HEK293 (cell line): ENCODE measurements around the gene SF3A1.
A peak's percentile ranks its signal among the peaks of the same experiment; 100 is the strongest.

ENCODE experiments used
- GLI4 ChIP-seq: fragments of 450-650 bp; formaldehyde crosslinking; IDR thresholded peaks from 2 replicates; pipeline ENCODE4 v1.5.1; 2016; ENCODE audit warnings: missing biosample characterization, missing genetic modification characterization
- GLIS2 ChIP-seq: fragments of 450-650 bp; formaldehyde crosslinking; IDR thresholded peaks from 2 replicates; pipeline ENCODE4 v1.5.1; 2016; ENCODE audit warnings: missing biosample characterization, missing genetic modification characterization
- HIC1 ChIP-seq: fragments of 450-650 bp; formaldehyde crosslinking; IDR thresholded peaks from 2 replicates; pipeline ENCODE4 v1.5.1; 2016; ENCODE audit warnings: missing biosample characterization, missing genetic modification characterization
- PRDM4 ChIP-seq: fragments of 450-650 bp; formaldehyde crosslinking; IDR thresholded peaks from 2 replicates; pipeline ENCODE4 v1.5.1; 2017; ENCODE audit warnings: missing biosample characterization, missing genetic modification characterization
- SP3 ChIP-seq: fragments of 450-650 bp; formaldehyde crosslinking; IDR thresholded peaks from 2 replicates; pipeline ENCODE4 v1.5.1; 2016; ENCODE audit warnings: missing biosample characterization, missing genetic modification characterization
- ZBTB17 ChIP-seq: fragments of 450-650 bp; formaldehyde crosslinking; IDR thresholded peaks from 2 replicates; pipeline ENCODE4 v1.5.1; 2016; ENCODE audit warnings: missing biosample characterization, missing genetic modification characterization
- ZFHX2 ChIP-seq: fragments of 450-650 bp; formaldehyde crosslinking; conservative IDR thresholded peaks from 2 replicates; pipeline ENCODE4 v1.5.1; 2016; ENCODE audit warnings: missing biosample characterization, missing genetic modification characterization
- ZIC2 ChIP-seq: fragments of 450-650 bp; formaldehyde crosslinking; IDR thresholded peaks from 2 replicates; pipeline ENCODE4 v1.5.1; 2016; ENCODE audit warnings: missing biosample characterization, missing genetic modification characterization
- ZNF157 ChIP-seq: fragments of 450-650 bp; formaldehyde crosslinking; IDR thresholded peaks from 2 replicates; pipeline ENCODE4 v1.5.1; 2016; ENCODE audit warnings: missing biosample characterization, missing genetic modification characterization
- ZNF175 ChIP-seq: fragments of 450-650 bp; formaldehyde crosslinking; IDR thresholded peaks from 2 replicates; pipeline ENCODE4 v1.5.1; 2016; ENCODE audit warnings: missing biosample characterization, missing genetic modification characterization
- ZNF18 ChIP-seq: fragments of 450-650 bp; formaldehyde crosslinking; IDR thresholded peaks from 2 replicates; pipeline ENCODE4 v1.5.1; 2016; ENCODE audit warnings: missing biosample characterization, missing genetic modification characterization
- ZNF2 ChIP-seq: fragments of 450-650 bp; formaldehyde crosslinking; IDR thresholded peaks from 2 replicates; pipeline ENCODE4 v1.5.1; 2016; ENCODE audit warnings: missing biosample characterization, missing genetic modification characterization
- ZNF239 ChIP-seq: fragments of 450-650 bp; formaldehyde crosslinking; IDR thresholded peaks from 2 replicates; pipeline ENCODE4 v1.5.1; 2016; ENCODE audit warnings: missing biosample characterization, missing genetic modification characterization
- ZNF248 ChIP-seq: fragments of 450-650 bp; formaldehyde crosslinking; IDR thresholded peaks from 2 replicates; pipeline ENCODE4 v1.5.1; 2017; ENCODE audit warnings: missing biosample characterization, missing genetic modification characterization
- ZNF350 ChIP-seq: fragments of 450-650 bp; formaldehyde crosslinking; IDR thresholded peaks from 2 replicates; pipeline ENCODE4 v1.5.0; 2017; ENCODE audit warnings: missing biosample characterization, mild to moderate bottlenecking, missing genetic modification characterization
- ZNF48 ChIP-seq: fragments of 450-650 bp; formaldehyde crosslinking; IDR thresholded peaks from 2 replicates; pipeline ENCODE4 v1.5.1; 2016; ENCODE audit warnings: missing biosample characterization, missing genetic modification characterization
- ZNF510 ChIP-seq: fragments of 450-650 bp; formaldehyde crosslinking; IDR thresholded peaks from 2 replicates; pipeline ENCODE4 v1.5.1; 2018; ENCODE audit warnings: mild to moderate bottlenecking, missing genetic modification characterization, missing biosample characterization; ENCODE audit not compliant: insufficient replicate concordance
- ZNF544 ChIP-seq: fragments of 450-650 bp; formaldehyde crosslinking; IDR thresholded peaks from 2 replicates; pipeline ENCODE4 v1.5.0; 2017; ENCODE audit warnings: missing biosample characterization, missing genetic modification characterization
- ZNF585B ChIP-seq: fragments of 450-650 bp; formaldehyde crosslinking; IDR thresholded peaks from 2 replicates; pipeline ENCODE4 v1.5.1; 2016; ENCODE audit warnings: missing biosample characterization, missing genetic modification characterization
- ZNF645 ChIP-seq: fragments of 450-650 bp; formaldehyde crosslinking; IDR thresholded peaks from 2 replicates; pipeline ENCODE4; 2016; ENCODE audit warnings: missing biosample characterization, missing genetic modification characterization
- ZNF664 ChIP-seq: fragments of 450-650 bp; formaldehyde crosslinking; IDR thresholded peaks from 2 replicates; pipeline ENCODE4 v1.5.1; 2016; ENCODE audit warnings: missing biosample characterization, missing genetic modification characterization
- ZNF701 ChIP-seq: fragments of 450-650 bp; formaldehyde crosslinking; IDR thresholded peaks from 2 replicates; pipeline ENCODE4 v1.5.1; 2016; ENCODE audit warnings: missing biosample characterization, missing genetic modification characterization
- TF ChIP-seq, protein P1 (sequence below): fragments of 450-650 bp; formaldehyde crosslinking; IDR thresholded peaks from 2 replicates; pipeline ENCODE4 v1.5.1; 2016; ENCODE audit warnings: missing biosample characterization, missing genetic modification characterization, low read depth
- TF ChIP-seq, protein P2 (sequence below): fragments of 450-650 bp; formaldehyde crosslinking; IDR thresholded peaks from 2 replicates; pipeline ENCODE4 v1.5.1; 2016; ENCODE audit warnings: missing biosample characterization, missing genetic modification characterization
- TF ChIP-seq, protein P3 (sequence below): fragments of 450-650 bp; formaldehyde crosslinking; IDR thresholded peaks from 2 replicates; pipeline ENCODE4 v1.5.1; 2016; ENCODE audit warnings: missing biosample characterization, missing genetic modification characterization

The SF3A1 gene

DNA sequence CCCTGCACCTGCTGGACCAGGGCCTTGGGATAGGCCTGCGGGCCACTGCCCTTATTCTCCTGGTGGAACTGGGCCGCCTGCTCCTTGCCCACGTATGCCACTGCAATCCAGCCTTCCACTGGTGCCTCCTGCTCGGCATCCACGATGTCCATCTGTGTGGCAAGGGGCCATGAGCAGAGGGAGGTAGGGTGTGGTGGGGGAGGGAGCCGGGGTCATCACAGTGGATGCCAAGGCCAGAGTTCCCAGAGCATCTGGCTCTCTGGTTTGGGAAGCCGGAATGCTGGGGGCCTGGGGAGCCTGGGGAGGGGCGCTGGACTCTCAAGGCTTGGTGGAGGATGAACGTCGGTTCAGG is 29.9 kb upstream of the SF3A1 start (continued):
- TF ChIP-seq ZNF645 (tag by site-specific recombination) (no peak), ZNF175 (tag by site-specific recombination) (no peak), PRDM4 (tag by site-specific recombination) (no peak), ZNF48 (no peak), ZBTB17 (tag by site-specific recombination) (0 out of 2 replicates have a peak, but pooled peaks have one; percentile 26), GLI4 (tag by site-specific recombination) (no peak), ZNF18 (no peak), ZIC2 (tag by site-specific recombination) (peak; percentile 26; the same call in 1 of the 2 replicates), ZNF157 (no peak), ZNF510 (tag by site-specific recombination) (no peak), HIC1 (tag by site-specific recombination) (no peak), ZNF585B (tag by site-specific recombination) (no peak), ZNF701 (tag by site-specific recombination) (no peak), ZNF544 (no peak), ZNF248 (tag by site-specific recombination) (no peak), ZNF664 (tag by site-specific recombination) (no peak), SP3 (peak; percentile 11; the same call in 1 of the 2 replicates), GLIS2 (tag by site-specific recombination) (peak; percentile 39; the same call in 1 of the 2 replicates), ZNF350 (tag by site-specific recombination) (no peak), ZFHX2 (no peak), ZNF2 (tag by site-specific recombination) (no peak), ZNF239 (tag by site-specific recombination) (no peak)
- TF ChIP-seq, protein P1, sequence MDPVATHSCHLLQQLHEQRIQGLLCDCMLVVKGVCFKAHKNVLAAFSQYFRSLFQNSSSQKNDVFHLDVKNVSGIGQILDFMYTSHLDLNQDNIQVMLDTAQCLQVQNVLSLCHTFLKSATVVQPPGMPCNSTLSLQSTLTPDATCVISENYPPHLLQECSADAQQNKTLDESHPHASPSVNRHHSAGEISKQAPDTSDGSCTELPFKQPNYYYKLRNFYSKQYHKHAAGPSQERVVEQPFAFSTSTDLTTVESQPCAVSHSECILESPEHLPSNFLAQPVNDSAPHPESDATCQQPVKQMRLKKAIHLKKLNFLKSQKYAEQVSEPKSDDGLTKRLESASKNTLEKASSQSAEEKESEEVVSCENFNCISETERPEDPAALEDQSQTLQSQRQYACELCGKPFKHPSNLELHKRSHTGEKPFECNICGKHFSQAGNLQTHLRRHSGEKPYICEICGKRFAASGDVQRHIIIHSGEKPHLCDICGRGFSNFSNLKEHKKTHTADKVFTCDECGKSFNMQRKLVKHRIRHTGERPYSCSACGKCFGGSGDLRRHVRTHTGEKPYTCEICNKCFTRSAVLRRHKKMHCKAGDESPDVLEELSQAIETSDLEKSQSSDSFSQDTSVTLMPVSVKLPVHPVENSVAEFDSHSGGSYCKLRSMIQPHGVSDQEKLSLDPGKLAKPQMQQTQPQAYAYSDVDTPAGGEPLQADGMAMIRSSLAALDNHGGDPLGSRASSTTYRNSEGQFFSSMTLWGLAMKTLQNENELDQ (tag by site-specific recombination): no peak
- TF ChIP-seq, protein P2, sequence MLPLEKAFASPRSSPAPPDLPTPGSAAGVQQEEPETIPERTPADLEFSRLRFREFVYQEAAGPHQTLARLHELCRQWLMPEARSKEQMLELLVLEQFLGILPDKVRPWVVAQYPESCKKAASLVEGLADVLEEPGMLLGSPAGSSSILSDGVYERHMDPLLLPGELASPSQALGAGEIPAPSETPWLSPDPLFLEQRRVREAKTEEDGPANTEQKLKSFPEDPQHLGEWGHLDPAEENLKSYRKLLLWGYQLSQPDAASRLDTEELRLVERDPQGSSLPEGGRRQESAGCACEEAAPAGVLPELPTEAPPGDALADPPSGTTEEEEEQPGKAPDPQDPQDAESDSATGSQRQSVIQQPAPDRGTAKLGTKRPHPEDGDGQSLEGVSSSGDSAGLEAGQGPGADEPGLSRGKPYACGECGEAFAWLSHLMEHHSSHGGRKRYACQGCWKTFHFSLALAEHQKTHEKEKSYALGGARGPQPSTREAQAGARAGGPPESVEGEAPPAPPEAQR: no peak
- TF ChIP-seq, protein P3, sequence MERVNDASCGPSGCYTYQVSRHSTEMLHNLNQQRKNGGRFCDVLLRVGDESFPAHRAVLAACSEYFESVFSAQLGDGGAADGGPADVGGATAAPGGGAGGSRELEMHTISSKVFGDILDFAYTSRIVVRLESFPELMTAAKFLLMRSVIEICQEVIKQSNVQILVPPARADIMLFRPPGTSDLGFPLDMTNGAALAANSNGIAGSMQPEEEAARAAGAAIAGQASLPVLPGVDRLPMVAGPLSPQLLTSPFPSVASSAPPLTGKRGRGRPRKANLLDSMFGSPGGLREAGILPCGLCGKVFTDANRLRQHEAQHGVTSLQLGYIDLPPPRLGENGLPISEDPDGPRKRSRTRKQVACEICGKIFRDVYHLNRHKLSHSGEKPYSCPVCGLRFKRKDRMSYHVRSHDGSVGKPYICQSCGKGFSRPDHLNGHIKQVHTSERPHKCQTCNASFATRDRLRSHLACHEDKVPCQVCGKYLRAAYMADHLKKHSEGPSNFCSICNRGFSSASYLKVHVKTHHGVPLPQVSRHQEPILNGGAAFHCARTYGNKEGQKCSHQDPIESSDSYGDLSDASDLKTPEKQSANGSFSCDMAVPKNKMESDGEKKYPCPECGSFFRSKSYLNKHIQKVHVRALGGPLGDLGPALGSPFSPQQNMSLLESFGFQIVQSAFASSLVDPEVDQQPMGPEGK: 0 out of 2 replicates have a peak, but pooled peaks have one; percentile 20
